ENCODE measurements around the gene UBE2E2.

The UBE2E2 gene

GRCh38 chr3:23198801-23199200, 4.3 kb upstream of the UBE2E2 start:
- DNase-seq = no peak

- no peak for DNase-seq
Observed at GRCh38 chr3:23199649-23200048, 3.5 kb upstream of the UBE2E2 start.

GRCh38 chr3:23201154-23201838, 1.8 kb upstream of the UBE2E2 start:
- DNase-seq = no peak

- DNase-seq = no peak
Observed at GRCh38 chr3:23202203-23202920, 765 bp upstream of the UBE2E2 start.

- peak; percentile 7 for DNase-seq
Observed at GRCh38 chr3:23203708-23204330, 692 bp downstream of the UBE2E2 start.

- DNase-seq = no peak
Observed at GRCh38 chr3:23206366-23206765, 3.2 kb downstream of the UBE2E2 start.

GRCh38 chr3:23209103-23209502, 6.0 kb downstream of the UBE2E2 start:
- no peak for DNase-seq

GRCh38 chr3:23209747-23210487, 6.8 kb downstream of the UBE2E2 start:
- DNase-seq = no peak

- no peak for DNase-seq
Observed at GRCh38 chr3:23213813-23214212, 10.7 kb downstream of the UBE2E2 start.

- DNase-seq = no peak
Observed at GRCh38 chr3:23217872-23218554, 14.9 kb downstream of the UBE2E2 start.

GRCh38 chr3:23219117-23219516, 16.0 kb downstream of the UBE2E2 start:
- DNase-seq = peak; percentile 60

GRCh38 chr3:23219552-23219951, 16.4 kb downstream of the UBE2E2 start:
- no peak for DNase-seq

- peak; percentile 83 for DNase-seq
Observed at GRCh38 chr3:23221136-23221535, 18.0 kb downstream of the UBE2E2 start.

GRCh38 chr3:23232016-23232415, 28.9 kb downstream of the UBE2E2 start:
- no peak for DNase-seq

- DNase-seq = no peak
Observed at GRCh38 chr3:23232854-23233253, 29.7 kb downstream of the UBE2E2 start.

GRCh38 chr3:23235264-23235663, 32.1 kb downstream of the UBE2E2 start:
- no peak for DNase-seq

GRCh38 chr3:23236890-23237289, 33.8 kb downstream of the UBE2E2 start:
- no peak for DNase-seq

GRCh38 chr3:23238156-23238555, 35.0 kb downstream of the UBE2E2 start:
- DNase-seq = no peak

GRCh38 chr3:23238578-23238977, 35.5 kb downstream of the UBE2E2 start:
- no peak for DNase-seq

GRCh38 chr3:23239211-23240068, 36.3 kb downstream of the UBE2E2 start:
- peak; percentile 3 for DNase-seq

- DNase-seq = no peak
Observed at GRCh38 chr3:23240171-23240785, 37.2 kb downstream of the UBE2E2 start.

Data from MV-4-11 (cell line).